GM12873 (cell line): Measurements from ENCODE around the gene USP43.

Experiments used
- TF ChIP-seq, protein P1 (sequence below): IDR thresholded peaks from 2 replicates; pipeline ENCODE4 v1.5.1; 2012; ENCODE audit warnings: low read depth, mild to moderate bottlenecking, moderate library complexity, low read length, control low read depth; ENCODE audit not compliant: insufficient read depth; ENCODE audit errors: missing control alignments

USP43 gene

DNA sequence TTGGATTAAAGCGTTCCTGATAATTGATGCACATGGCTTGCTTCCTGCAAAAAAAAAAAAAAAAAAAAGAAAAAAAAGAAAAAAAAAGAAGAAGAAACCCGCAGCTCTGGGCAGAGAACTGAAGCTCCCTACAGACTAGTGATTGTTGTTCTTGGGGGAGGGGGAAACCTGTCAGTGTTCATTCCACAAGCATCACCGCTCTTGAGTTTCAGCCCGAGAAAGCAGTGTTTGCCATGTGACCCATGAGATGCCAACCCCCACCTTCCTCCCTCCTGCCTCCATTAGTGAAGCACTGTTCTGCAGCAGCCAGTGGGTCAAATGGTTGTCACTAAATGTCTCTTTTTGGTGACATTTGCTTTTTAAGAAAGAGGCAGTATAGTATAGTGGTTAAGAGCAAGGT, 1.7 kb downstream of the USP43 start:
- TF ChIP-seq, protein P1, sequence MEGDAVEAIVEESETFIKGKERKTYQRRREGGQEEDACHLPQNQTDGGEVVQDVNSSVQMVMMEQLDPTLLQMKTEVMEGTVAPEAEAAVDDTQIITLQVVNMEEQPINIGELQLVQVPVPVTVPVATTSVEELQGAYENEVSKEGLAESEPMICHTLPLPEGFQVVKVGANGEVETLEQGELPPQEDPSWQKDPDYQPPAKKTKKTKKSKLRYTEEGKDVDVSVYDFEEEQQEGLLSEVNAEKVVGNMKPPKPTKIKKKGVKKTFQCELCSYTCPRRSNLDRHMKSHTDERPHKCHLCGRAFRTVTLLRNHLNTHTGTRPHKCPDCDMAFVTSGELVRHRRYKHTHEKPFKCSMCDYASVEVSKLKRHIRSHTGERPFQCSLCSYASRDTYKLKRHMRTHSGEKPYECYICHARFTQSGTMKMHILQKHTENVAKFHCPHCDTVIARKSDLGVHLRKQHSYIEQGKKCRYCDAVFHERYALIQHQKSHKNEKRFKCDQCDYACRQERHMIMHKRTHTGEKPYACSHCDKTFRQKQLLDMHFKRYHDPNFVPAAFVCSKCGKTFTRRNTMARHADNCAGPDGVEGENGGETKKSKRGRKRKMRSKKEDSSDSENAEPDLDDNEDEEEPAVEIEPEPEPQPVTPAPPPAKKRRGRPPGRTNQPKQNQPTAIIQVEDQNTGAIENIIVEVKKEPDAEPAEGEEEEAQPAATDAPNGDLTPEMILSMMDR = no peak

DNA sequence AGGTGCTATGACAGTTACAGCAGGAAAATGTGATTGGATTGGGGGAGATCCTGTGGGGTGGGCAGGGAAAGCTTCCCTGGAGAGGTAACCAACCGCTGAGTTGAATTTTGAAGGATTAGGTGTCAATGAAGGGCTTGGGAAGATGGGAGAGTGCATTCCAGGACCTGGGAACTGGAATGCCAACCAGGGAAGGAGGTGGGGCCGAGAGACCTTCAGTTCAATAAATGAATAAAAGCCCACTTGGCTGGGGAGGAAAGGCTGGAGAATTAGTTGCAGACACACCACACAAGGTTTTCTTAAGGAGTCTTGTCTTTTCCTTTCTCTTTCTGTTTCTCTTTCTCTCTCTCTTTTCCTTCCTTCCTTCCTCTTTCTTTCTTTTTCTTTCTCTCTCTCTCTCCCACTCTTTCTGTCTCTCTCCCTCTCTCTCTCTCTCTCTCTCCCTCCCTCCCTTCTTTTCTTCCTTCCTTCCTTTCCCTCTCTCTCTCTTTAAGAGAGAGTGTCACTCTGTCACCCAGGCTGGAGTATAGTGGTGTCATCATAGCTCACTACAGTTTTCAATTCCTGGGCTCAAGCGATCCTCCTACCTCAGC, 3.3 kb downstream of the USP43 start:
- TF ChIP-seq, protein P1 = no peak

DNA sequence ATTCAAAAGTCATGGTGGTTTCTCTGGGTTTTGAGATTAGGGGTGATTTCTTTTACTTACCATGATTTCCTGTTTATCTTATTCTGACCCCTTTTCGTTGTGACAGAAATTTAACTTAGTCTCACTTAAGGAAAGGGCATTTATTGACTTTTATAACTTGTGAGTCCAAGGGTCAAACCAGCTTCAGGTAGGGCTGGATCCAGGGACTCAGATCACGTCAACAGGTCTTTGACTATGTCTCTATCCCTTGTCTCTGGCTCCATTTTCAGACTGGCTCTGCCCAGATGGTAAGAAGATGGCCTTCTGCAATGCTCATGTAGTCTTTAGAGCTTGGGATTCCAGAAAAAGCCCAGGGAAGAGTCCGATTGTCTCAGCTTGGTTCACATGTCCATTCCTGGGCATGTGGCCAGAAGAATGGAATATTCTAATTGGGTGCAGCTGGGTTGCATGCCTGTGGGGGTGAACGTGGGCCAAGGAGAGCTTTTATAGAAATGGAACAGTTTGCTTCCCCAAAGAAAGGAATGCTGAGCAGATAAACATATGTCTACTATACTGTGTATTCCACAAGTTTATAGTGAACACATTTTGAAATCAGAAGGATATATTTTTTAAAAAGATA, 13.4 kb downstream of the USP43 start:
- TF ChIP-seq, protein P1 = no peak

DNA sequence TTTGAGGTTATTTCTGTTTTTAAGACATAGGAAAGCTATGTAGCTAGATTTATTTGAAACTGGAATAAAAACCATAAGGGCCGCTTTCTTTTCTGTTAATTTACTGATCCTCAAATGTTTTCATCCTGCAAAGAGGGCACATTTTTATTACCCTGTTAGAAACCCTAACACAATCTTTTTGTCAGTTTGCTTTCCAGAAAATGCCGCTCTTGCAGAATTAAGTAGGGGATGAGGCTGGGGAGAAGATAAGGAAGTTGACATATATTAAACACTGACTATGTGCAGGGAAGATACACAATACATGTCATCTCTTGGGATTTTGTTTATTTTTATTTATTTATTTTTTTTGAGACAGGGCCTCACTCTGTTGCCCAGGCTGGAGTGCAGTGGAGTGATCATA, 15.7 kb downstream of the USP43 start:
- TF ChIP-seq, protein P1 = no peak

DNA sequence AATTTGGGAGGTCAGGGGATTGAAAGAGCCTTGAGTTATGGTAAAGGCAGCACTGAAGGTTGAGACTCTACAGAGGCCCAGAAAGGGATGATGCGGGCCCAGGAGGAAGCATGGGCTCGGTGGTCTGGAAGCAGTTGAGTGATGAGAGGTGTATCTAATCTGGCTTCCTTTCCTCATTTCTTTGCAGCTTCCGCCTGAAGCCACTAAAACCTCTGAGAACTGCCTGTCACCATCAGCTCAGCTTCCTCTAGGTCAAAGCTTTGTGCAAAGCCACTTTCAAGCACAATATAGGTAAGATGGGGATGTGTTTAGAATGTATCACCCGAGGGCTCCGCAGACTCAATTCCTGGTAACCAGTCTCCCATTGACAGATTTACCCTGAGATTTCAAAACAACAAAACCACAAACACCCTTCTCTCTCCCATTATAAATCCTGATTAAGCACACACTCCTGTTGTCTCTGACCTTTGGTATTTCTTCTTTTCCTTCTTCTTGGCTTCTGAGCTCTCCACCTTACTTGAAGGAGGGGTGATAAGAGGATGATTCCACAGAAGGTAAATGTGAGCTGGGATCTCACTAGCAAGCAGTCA, 21.2 kb downstream of the USP43 start:
- TF ChIP-seq, protein P1 = no peak

DNA sequence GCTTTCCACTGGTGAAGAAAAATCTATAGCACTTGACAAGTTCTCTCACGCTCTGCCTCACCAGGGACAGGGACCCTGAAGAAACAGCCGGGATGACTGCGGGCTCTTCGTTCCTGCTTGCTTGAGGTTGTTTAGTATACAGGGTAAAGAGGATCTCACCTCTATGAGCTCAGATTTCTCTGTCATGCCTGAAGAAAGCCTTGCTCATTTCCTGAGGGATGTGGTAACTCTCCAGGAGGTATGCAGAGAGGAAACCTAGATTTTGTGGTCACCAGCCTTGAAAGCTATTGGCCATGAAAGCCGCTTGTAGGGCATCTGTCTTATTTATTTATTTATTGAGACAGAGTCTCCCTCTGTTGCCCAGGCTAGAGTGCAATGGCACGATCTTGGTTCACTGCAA, 23.2 kb downstream of the USP43 start:
- TF ChIP-seq, protein P1 = no peak

DNA sequence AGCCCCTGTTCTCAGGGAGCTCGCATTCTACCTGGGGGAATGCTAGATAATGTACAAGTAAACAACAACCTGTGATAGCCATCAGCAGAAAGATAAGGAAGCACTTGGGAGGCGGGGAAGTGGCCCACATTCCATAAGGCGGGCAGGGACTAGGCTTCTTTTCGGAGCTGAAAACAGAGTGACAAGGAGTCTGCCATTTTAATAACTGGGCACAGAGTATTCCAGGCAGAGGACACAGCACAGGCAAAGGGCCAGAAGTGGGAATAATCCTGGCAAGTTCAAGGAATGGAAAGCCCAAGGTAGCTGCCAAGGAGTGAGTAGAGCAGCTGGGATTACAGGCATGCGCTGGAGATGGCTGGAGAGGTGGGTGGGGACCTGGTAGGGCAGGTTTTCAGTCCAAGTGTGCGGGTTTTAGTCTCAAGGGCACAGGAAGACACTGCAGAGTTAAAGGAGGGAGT, 24.3 kb downstream of the USP43 start:
- TF ChIP-seq, protein P1 = no peak
